HepG2 (cell line): Measurements from ENCODE around the gene CFTR. TPM values are rescaled to one million over a fixed set of nuclear protein-coding genes. Genes with fewer than 3 reads are reported as not detected.

Experiments used
- ATAC-seq: fragments of 200-7000 bp; cut with Tn5 transposase; 3 replicates; pipeline ENCODE4 v1.9.1; 2020; ENCODE audit warnings: mild to moderate bottlenecking, moderate library complexity
- BruUV-seq: library from RNA; stranded (reverse); fragments of 400-500 nt; replicated peaks from 2 replicates; lab custom pipeline; 2021; lab: Mats Ljungman, UMichigan
- CTCF ChIA-PET: fragments of 300-600 bp; formaldehyde crosslinking; extraction: SDS; loops from one replicate; lab custom pipeline; 2021; ENCODE audit warnings: low total read pairs, inconsistent platforms, low intra/inter-chr PET ratio; lab: Yijun Ruan, JAX
- POLR2A ChIA-PET: fragments of 350-600 bp; sonication (Branson Sonifier 250); formaldehyde crosslinking; loops from one replicate; lab custom pipeline; 2020; ENCODE audit warnings: antibody characterized with exemption, inconsistent platforms; lab: Yijun Ruan, JAX
- DNase-seq: peaks from one replicate; pipeline ENCODE4 v3.0.0-alpha.2; 2015; ENCODE audit warnings: low spot score
- FAIRE-seq: peaks from 3 replicates; lab custom pipeline; 2011; peaks lifted over from hg19 to GRCh38; lab: Jason Lieb, UNC
- H2AFZ ChIP-seq: one replicate; pipeline ENCODE4 v1.6.1; 2011; ENCODE audit warnings: low read length, inconsistent platforms
- H3K27ac ChIP-seq: fragments of 300-600 bp; 3 replicates; pipeline ENCODE4 v1.8.0; 2011; ENCODE audit warnings: mixed run types, mild to moderate bottlenecking, mixed read lengths, low read length, inconsistent platforms; ENCODE audit not compliant: insufficient read depth; ENCODE audit errors: extremely low read length
- H3K27me3 ChIP-seq, 2 experiments: fragments of 200-600 bp in 1 of 2; 2 replicates in 1 of 2; 3 replicates in 1 of 2; pipeline versions ENCODE4 v1.6.0 to v1.8.0; 2011; ENCODE audit warnings: low read length in 2 of 2, mild to moderate bottlenecking in 2 of 2, moderate library complexity in 2 of 2, inconsistent platforms in 1 of 2; ENCODE audit not compliant: insufficient read depth in 2 of 2, control insufficient read depth in 1 of 2
- H3K36me3 ChIP-seq, 2 experiments: fragments of 200-600 bp in 1 of 2; replicated peaks in 1 of 2; 2 replicates in 1 of 2; 3 replicates in 1 of 2; pipeline versions ENCODE4 v1.5.1 to v1.8.0; 2011; ENCODE audit warnings: low read length in 2 of 2, inconsistent platforms in 1 of 2; ENCODE audit not compliant: insufficient read depth in 2 of 2, control insufficient read depth in 1 of 2
- H3K4me1 ChIP-seq: 2 replicates; pipeline ENCODE4 v1.5.1; 2012; ENCODE audit warnings: low read length, inconsistent platforms; ENCODE audit not compliant: insufficient read depth
- H3K4me2 ChIP-seq: 2 replicates; pipeline ENCODE4 v1.6.0; 2011; ENCODE audit warnings: low read depth, low read length, inconsistent platforms
- H3K4me3 ChIP-seq, 3 experiments: fragments of 200-600 bp in 1 of 3; sonication (generic), shearing (Covaris generic) in 1 of 3; replicated peaks in 1 of 3; 2 replicates each; pipeline ENCODE4 v1.5.1; 2011 to 2016; ENCODE audit warnings: low read length in 3 of 3, inconsistent platforms in 2 of 3, low read depth in 2 of 3, mild to moderate bottlenecking in 2 of 3, control low read depth in 1 of 3, mixed read lengths in 1 of 3; ENCODE audit not compliant: insufficient read depth in 1 of 3
- H3K79me2 ChIP-seq: one replicate; pipeline ENCODE4 v1.6.1; 2011; ENCODE audit warnings: low read length, inconsistent platforms; ENCODE audit not compliant: insufficient read depth
- H3K9ac ChIP-seq: 2 replicates; pipeline ENCODE4 v1.6.0; 2011; ENCODE audit warnings: mild to moderate bottlenecking, low read depth, low read length, inconsistent platforms; ENCODE audit not compliant: insufficient read depth
- H3K9me3 ChIP-seq: 2 replicates; pipeline ENCODE4 v1.5.1; 2012; ENCODE audit warnings: mild to moderate bottlenecking, low read length
- H4K20me1 ChIP-seq: 2 replicates; pipeline ENCODE4 v1.6.0; 2011; ENCODE audit warnings: inconsistent platforms, mild to moderate bottlenecking, low read length, moderate library complexity; ENCODE audit not compliant: insufficient read depth
- FOSL2 ChIP-seq: sonication (generic); formaldehyde crosslinking; IDR thresholded peaks from 2 replicates; pipeline ENCODE4 v1.4.0; 2020; ENCODE audit warnings: missing genetic modification reagents
- HNRNPL ChIP-seq: fragments of 200-400 bp; formaldehyde crosslinking; IDR thresholded peaks from 2 replicates; pipeline ENCODE4 v1.6.1; 2017; ENCODE audit warnings: mild to moderate bottlenecking, low read depth, low read length
- IKZF1 ChIP-seq: fragments of 450-650 bp; IDR thresholded peaks from 2 replicates; pipeline ENCODE4 v1.7.1; 2016
- KLF13 ChIP-seq: sonication (generic); formaldehyde crosslinking; IDR thresholded peaks from 2 replicates; pipeline ENCODE4 v1.4.0; 2020; ENCODE audit warnings: mild to moderate bottlenecking, missing genetic modification reagents
- SMAD3 ChIP-seq: sonication (generic); formaldehyde crosslinking; IDR thresholded peaks from 2 replicates; pipeline ENCODE4 v1.4.0; 2020; ENCODE audit warnings: missing genetic modification reagents
- SOX13 ChIP-seq, 3 experiments: fragments of 450-650 bp in 1 of 3; sonication (generic) in 1 of 3; formaldehyde crosslinking in 1 of 3; IDR thresholded peaks in 2 of 3; conservative IDR thresholded peaks in 1 of 3; 2 replicates each; pipeline versions ENCODE4 v1.5.0 to v1.6.1; 2016 to 2020; ENCODE audit warnings: antibody characterized with exemption in 1 of 3, mild to moderate bottlenecking in 1 of 3, missing compliant biosample characterization in 1 of 3, missing genetic modification reagents in 1 of 3, moderate library complexity in 1 of 3
- ZNF143 ChIP-seq: sonication (generic); formaldehyde crosslinking; IDR thresholded peaks from 2 replicates; pipeline ENCODE4 v1.4.0; 2020; ENCODE audit warnings: missing genetic modification reagents
- ZNF329 ChIP-seq: sonication (generic); formaldehyde crosslinking; IDR thresholded peaks from 2 replicates; pipeline ENCODE4 v1.9.0; 2021; ENCODE audit warnings: low read depth, mild to moderate bottlenecking, missing genetic modification reagents
- ZNF550 ChIP-seq: sonication (generic); formaldehyde crosslinking; IDR thresholded peaks from 2 replicates; pipeline ENCODE4 v1.4.0; 2020; ENCODE audit warnings: mild to moderate bottlenecking, missing genetic modification reagents, borderline replicate concordance
- WGBS: methylation state at CpG from one replicate; pipeline ENCODE4 v1.1.6; 2017; ENCODE audit warnings: low lambda C conversion rate; 5-methylcytosine and 5-hydroxymethylcytosine counted together
- in situ Hi-C: cut with HindIII; loops from 2 replicates; pipeline ENCODE4 v1.10.0; 2017; ENCODE audit warnings: low pct_unique_long_range_greater_than_20kb; ENCODE audit not compliant: extremely low pct_ligation_motif_present
- intact Hi-C: fragments of 100-400 bp; cut with micrococcal nuclease; formaldehyde crosslinking; loops from one replicate; pipeline ENCODE4 v1.10.0; 2022; ENCODE audit not compliant: unreplicated experiment
- polyA plus RNA-seq, 8 experiments: library from polyadenylated mRNA; depleted of rRNA in 3 of 8; stranded (reverse) in 7 of 8; unstranded in 1 of 8; fragments of >200 nt; fragmentation: Illumina TruSeq in 4 of 8; extraction: Trizol in 4 of 8; gene quantifications; 2 replicates each; pipeline versions ENCODE4 v1.2.1 to v1.2.3, GENCODE V29; 2011 to 2016; ENCODE audit warnings: low read depth in 4 of 8, missing spikeins in 1 of 8, mixed read lengths in 1 of 8; ENCODE audit not compliant: insufficient read depth in 1 of 8
- total RNA-seq, 5 experiments: library from RNA; depleted of rRNA; stranded (reverse); fragments of >200 nt; fragmentation: Illumina TruSeq; extraction: Trizol; gene quantifications; 2 replicates each; pipeline ENCODE4 v1.2.3, GENCODE V29; 2016; ENCODE audit warnings: low read depth in 1 of 5
- TF ChIP-seq, protein P1 (sequence below), 2 experiments: sonication (generic) in 1 of 2; formaldehyde crosslinking in 1 of 2; IDR thresholded peaks; 2 replicates each; pipeline versions ENCODE4 v1.5.1 to v1.6.1; 2011 to 2020; ENCODE audit warnings: borderline replicate concordance in 1 of 2, low read depth in 1 of 2, low read length in 1 of 2, mild to moderate bottlenecking in 1 of 2, missing genetic modification reagents in 1 of 2, moderate library complexity in 1 of 2
- TF ChIP-seq, protein P2 (sequence below): sonication (generic); formaldehyde crosslinking; IDR thresholded peaks from 2 replicates; pipeline ENCODE4 v1.8.0; 2022; ENCODE audit warnings: mild to moderate bottlenecking, missing genetic modification reagents; ENCODE audit not compliant: insufficient replicate concordance
- TF ChIP-seq, protein P3 (sequence below), 2 experiments: sonication (generic) in 1 of 2; formaldehyde crosslinking in 1 of 2; IDR thresholded peaks; 2 replicates each; pipeline versions ENCODE4 v1.6.1 to v1.9.0; 2014 to 2022; ENCODE audit warnings: antibody characterized with exemption in 1 of 2, borderline replicate concordance in 1 of 2, inconsistent platforms in 1 of 2, low read depth in 1 of 2, missing genetic modification reagents in 1 of 2

CFTR gene
- total and polyA plus RNA-seq, 2 of the 13 experiments (the other 11 are each of a cell fraction or from before 2014, with no cell fraction given): not detected

DNA sequence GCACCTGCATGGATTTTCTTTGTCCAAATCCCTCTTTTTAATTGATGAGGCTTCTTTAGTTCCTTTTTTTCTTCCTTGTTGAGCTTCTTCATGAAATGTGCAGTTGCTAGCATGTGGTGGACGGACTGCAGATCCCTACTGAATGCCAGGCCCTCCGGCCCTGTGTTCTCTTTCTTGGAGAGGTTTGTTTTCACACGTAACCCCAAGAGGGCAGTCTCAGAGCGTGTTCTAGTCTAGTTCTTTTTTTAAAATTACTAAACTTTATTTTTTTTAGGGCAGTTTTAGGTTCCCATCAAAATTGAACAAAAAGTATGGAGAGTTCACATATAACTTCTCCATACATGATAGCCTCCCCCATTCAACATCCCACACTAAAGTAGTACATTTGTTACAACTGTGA, 190.0 kb downstream of the CFTR start:
- WGBS: 2% methylated on average over 4 of the region's 4 CpGs
- intact Hi-C loops: no loop called here
- FAIRE-seq (no peak), ATAC-seq (no peak), DNase-seq (no peak)
- no peak overlapping the region for H3K4me3 ChIP-seq
- H3K79me2 ChIP-seq: no peaks in the 10 kb centered on the region
- no peak overlapping the region for H3K4me2 ChIP-seq
- ChIA-PET CTCF (no interaction called here), POLR2A (no interaction called here)
- no peaks in the 10 kb centered on the region for H3K4me1 ChIP-seq
- H3K9me3 ChIP-seq: no peaks in the 10 kb centered on the region
- H4K20me1 ChIP-seq: no peaks in the 10 kb centered on the region
- in situ Hi-C loops: no loop called here
- H3K9ac ChIP-seq: no peak overlapping the region
- BruUV-seq: no TSS peak
- no peaks in the 10 kb centered on the region for H3K27me3 ChIP-seq
- no peaks in the 10 kb centered on the region for H3K36me3 ChIP-seq
- H3K27ac ChIP-seq: no peak overlapping the region
- H2AFZ ChIP-seq: no peak overlapping the region
- no peak for TF ChIP-seq ZNF143
- TF ChIP-seq, protein P1, sequence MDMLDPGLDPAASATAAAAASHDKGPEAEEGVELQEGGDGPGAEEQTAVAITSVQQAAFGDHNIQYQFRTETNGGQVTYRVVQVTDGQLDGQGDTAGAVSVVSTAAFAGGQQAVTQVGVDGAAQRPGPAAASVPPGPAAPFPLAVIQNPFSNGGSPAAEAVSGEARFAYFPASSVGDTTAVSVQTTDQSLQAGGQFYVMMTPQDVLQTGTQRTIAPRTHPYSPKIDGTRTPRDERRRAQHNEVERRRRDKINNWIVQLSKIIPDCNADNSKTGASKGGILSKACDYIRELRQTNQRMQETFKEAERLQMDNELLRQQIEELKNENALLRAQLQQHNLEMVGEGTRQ (IDR thresholded peaks at IDR 0.05; ENCODE audit: low read depth, low read length): no peak
- TF ChIP-seq, protein P1 (CRISPR knock-in tag; IDR thresholded peaks at IDR 0.05; ENCODE audit: borderline replicate concordance): no peak
- no peak for TF ChIP-seq ZNF550 (CRISPR knock-in tag)
- no peak for TF ChIP-seq IKZF1
- TF ChIP-seq SMAD3: no peak
- TF ChIP-seq SOX13 (IDR thresholded peaks at IDR 0.05): no peak
- no peak for TF ChIP-seq SOX13 (CRISPR knock-in tag; conservative IDR thresholded peaks at IDR 0.05 in 1 of 2, IDR thresholded peaks at IDR 0.05 in 1 of 2)
- TF ChIP-seq, protein P2, sequence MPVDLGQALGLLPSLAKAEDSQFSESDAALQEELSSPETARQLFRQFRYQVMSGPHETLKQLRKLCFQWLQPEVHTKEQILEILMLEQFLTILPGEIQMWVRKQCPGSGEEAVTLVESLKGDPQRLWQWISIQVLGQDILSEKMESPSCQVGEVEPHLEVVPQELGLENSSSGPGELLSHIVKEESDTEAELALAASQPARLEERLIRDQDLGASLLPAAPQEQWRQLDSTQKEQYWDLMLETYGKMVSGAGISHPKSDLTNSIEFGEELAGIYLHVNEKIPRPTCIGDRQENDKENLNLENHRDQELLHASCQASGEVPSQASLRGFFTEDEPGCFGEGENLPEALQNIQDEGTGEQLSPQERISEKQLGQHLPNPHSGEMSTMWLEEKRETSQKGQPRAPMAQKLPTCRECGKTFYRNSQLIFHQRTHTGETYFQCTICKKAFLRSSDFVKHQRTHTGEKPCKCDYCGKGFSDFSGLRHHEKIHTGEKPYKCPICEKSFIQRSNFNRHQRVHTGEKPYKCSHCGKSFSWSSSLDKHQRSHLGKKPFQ (CRISPR knock-in tag): no peak
- TF ChIP-seq ZNF329: no peak
- TF ChIP-seq, protein P3, sequence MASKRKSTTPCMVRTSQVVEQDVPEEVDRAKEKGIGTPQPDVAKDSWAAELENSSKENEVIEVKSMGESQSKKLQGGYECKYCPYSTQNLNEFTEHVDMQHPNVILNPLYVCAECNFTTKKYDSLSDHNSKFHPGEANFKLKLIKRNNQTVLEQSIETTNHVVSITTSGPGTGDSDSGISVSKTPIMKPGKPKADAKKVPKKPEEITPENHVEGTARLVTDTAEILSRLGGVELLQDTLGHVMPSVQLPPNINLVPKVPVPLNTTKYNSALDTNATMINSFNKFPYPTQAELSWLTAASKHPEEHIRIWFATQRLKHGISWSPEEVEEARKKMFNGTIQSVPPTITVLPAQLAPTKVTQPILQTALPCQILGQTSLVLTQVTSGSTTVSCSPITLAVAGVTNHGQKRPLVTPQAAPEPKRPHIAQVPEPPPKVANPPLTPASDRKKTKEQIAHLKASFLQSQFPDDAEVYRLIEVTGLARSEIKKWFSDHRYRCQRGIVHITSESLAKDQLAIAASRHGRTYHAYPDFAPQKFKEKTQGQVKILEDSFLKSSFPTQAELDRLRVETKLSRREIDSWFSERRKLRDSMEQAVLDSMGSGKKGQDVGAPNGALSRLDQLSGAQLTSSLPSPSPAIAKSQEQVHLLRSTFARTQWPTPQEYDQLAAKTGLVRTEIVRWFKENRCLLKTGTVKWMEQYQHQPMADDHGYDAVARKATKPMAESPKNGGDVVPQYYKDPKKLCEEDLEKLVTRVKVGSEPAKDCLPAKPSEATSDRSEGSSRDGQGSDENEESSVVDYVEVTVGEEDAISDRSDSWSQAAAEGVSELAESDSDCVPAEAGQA (IDR thresholded peaks at IDR 0.05; ENCODE audit: low read depth): no peak
- TF ChIP-seq, protein P3 (CRISPR knock-in tag; IDR thresholded peaks at IDR 0.05; ENCODE audit: borderline replicate concordance): no peak
- TF ChIP-seq KLF13 (CRISPR knock-in tag): no peak
- no peak for TF ChIP-seq HNRNPL
- no peak for TF ChIP-seq FOSL2 (CRISPR knock-in tag)
